ENCODE data around the gene STK32B.

GRCh38 chr4:5040856-5041620 lies 10.2 kb upstream of the STK32B start:
- TF ChIP-seq, protein P1, sequence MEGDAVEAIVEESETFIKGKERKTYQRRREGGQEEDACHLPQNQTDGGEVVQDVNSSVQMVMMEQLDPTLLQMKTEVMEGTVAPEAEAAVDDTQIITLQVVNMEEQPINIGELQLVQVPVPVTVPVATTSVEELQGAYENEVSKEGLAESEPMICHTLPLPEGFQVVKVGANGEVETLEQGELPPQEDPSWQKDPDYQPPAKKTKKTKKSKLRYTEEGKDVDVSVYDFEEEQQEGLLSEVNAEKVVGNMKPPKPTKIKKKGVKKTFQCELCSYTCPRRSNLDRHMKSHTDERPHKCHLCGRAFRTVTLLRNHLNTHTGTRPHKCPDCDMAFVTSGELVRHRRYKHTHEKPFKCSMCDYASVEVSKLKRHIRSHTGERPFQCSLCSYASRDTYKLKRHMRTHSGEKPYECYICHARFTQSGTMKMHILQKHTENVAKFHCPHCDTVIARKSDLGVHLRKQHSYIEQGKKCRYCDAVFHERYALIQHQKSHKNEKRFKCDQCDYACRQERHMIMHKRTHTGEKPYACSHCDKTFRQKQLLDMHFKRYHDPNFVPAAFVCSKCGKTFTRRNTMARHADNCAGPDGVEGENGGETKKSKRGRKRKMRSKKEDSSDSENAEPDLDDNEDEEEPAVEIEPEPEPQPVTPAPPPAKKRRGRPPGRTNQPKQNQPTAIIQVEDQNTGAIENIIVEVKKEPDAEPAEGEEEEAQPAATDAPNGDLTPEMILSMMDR (conservative IDR thresholded peaks at IDR 0.05; ENCODE audit: low read depth, low read length): no peak
- TF ChIP-seq EZH2 (IDR thresholded peaks at IDR 0.05; ENCODE audit: borderline replicate concordance, low read depth, low read length, poor library complexity, severe bottlenecking): no peak

All from A673 (cell line).